DND-41 (cell line): ENCODE data around the gene UQCC2.

Experiments
- ATAC-seq: fragments of 200-7000 bp; cut with Tn5 transposase; 3 replicates; pipeline ENCODE4 v1.9.1; 2021; ENCODE audit warnings: low read depth; ENCODE audit not compliant: insufficient read depth
- DNase-seq: peaks from one replicate; pipeline ENCODE4 v3.0.0-alpha.2; 2020
- H2AFZ ChIP-seq: 2 replicates; pipeline ENCODE4 v1.6.0; 2012; ENCODE audit warnings: low read depth, low read length
- H3K27ac ChIP-seq: 2 replicates; pipeline ENCODE4 v1.5.1; 2012; ENCODE audit warnings: low read length, inconsistent platforms
- H3K27me3 ChIP-seq: fragments of 200-600 bp; sonication (generic); 2 replicates; pipeline ENCODE4 v1.6.0; 2012; ENCODE audit warnings: low read length, mild to moderate bottlenecking, inconsistent platforms; ENCODE audit not compliant: insufficient read depth, poor library complexity
- H3K36me3 ChIP-seq: 2 replicates; pipeline ENCODE4 v1.5.1; 2012; ENCODE audit warnings: low read length, inconsistent platforms; ENCODE audit not compliant: insufficient read depth
- H3K4me1 ChIP-seq: 2 replicates; pipeline ENCODE4 v1.5.1; 2012; ENCODE audit warnings: mild to moderate bottlenecking, low read length; ENCODE audit not compliant: insufficient read depth
- H3K4me2 ChIP-seq: 2 replicates; pipeline ENCODE4 v1.6.0; 2012; ENCODE audit warnings: mild to moderate bottlenecking, moderate library complexity, low read length, inconsistent platforms; ENCODE audit not compliant: insufficient read depth
- H3K4me3 ChIP-seq, 2 experiments: fragments of 200-600 bp in 1 of 2; shearing (Covaris generic) in 1 of 2; 2 replicates each; pipeline ENCODE4 v1.5.1; 2012 to 2016; ENCODE audit warnings: inconsistent platforms in 2 of 2, low read length in 2 of 2, mild to moderate bottlenecking in 2 of 2, low read depth in 1 of 2, moderate library complexity in 1 of 2
- H3K79me2 ChIP-seq: 2 replicates; pipeline ENCODE4 v1.6.0; 2012; ENCODE audit warnings: low read length, inconsistent platforms; ENCODE audit not compliant: insufficient read depth
- H3K9ac ChIP-seq: 2 replicates; pipeline ENCODE4 v1.6.0; 2012; ENCODE audit warnings: low read depth, mild to moderate bottlenecking, inconsistent platforms, low read length, moderate library complexity
- H3K9me3 ChIP-seq: 2 replicates; pipeline ENCODE4 v1.5.1; 2012; ENCODE audit warnings: low read length, moderate library complexity, mild to moderate bottlenecking, inconsistent platforms; ENCODE audit not compliant: insufficient read depth, severe bottlenecking
- H4K20me1 ChIP-seq: 2 replicates; pipeline ENCODE4 v1.6.0; 2012; ENCODE audit warnings: low read length; ENCODE audit not compliant: insufficient read depth
- EZH2 ChIP-seq: IDR thresholded peaks from 3 replicates; pipeline ENCODE4 v1.6.1; 2012; ENCODE audit warnings: borderline replicate concordance, low read depth, mild to moderate bottlenecking, moderate library complexity, low read length, inconsistent platforms; ENCODE audit not compliant: severe bottlenecking
- TF ChIP-seq, protein P1 (sequence below): IDR thresholded peaks from 2 replicates; pipeline ENCODE4 v1.5.1; 2012; ENCODE audit warnings: borderline replicate concordance, low read length, moderate library complexity, mild to moderate bottlenecking; ENCODE audit not compliant: poor library complexity, severe bottlenecking; ENCODE audit errors: extremely low read depth

Gene UQCC2

GRCh38 chr6:33723371-33724085 lies 12.0 kb upstream of the UQCC2 start:
- Histone ChIP-seq H3K4me3 (no peak overlapping the region), H3K36me3 (no peaks in the 10 kb centered on the region), H2AFZ (no peak overlapping the region), H3K27ac (no peak overlapping the region), H3K4me1 (no peaks in the 10 kb centered on the region), H3K4me2 (no peak overlapping the region), H3K79me2 (no peaks in the 10 kb centered on the region), H3K27me3 (peaks cover 42% of the 10 kb centered on the region), H3K9ac (no peak overlapping the region), H3K9me3 (no peaks in the 10 kb centered on the region), H4K20me1 (peaks cover 5% of the 10 kb centered on the region; the same call in 1 of the 2 replicates)
- ATAC-seq: no peak
- DNase-seq: no peak
- TF ChIP-seq, protein P1, sequence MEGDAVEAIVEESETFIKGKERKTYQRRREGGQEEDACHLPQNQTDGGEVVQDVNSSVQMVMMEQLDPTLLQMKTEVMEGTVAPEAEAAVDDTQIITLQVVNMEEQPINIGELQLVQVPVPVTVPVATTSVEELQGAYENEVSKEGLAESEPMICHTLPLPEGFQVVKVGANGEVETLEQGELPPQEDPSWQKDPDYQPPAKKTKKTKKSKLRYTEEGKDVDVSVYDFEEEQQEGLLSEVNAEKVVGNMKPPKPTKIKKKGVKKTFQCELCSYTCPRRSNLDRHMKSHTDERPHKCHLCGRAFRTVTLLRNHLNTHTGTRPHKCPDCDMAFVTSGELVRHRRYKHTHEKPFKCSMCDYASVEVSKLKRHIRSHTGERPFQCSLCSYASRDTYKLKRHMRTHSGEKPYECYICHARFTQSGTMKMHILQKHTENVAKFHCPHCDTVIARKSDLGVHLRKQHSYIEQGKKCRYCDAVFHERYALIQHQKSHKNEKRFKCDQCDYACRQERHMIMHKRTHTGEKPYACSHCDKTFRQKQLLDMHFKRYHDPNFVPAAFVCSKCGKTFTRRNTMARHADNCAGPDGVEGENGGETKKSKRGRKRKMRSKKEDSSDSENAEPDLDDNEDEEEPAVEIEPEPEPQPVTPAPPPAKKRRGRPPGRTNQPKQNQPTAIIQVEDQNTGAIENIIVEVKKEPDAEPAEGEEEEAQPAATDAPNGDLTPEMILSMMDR: no peak
- no peak for TF ChIP-seq EZH2

- Histone ChIP-seq H3K4me2 (no peak overlapping the region), H3K4me3 (no peak overlapping the region), H3K9ac (no peak overlapping the region), H3K27ac (no peak overlapping the region), H3K79me2 (no peaks in the 10 kb centered on the region), H3K36me3 (no peaks in the 10 kb centered on the region), H3K4me1 (no peaks in the 10 kb centered on the region), H2AFZ (no peak overlapping the region), H4K20me1 (peaks cover 5% of the 10 kb centered on the region; the same call in 1 of the 2 replicates), H3K27me3 (peaks cover 34% of the 10 kb centered on the region), H3K9me3 (no peaks in the 10 kb centered on the region)
- DNase-seq: no peak
- TF ChIP-seq, protein P1: no peak
- TF ChIP-seq EZH2: no peak
- no peak for ATAC-seq
Observed at GRCh38 chr6:33722103-33722623, 10.7 kb upstream of the UQCC2 start.

DNA sequence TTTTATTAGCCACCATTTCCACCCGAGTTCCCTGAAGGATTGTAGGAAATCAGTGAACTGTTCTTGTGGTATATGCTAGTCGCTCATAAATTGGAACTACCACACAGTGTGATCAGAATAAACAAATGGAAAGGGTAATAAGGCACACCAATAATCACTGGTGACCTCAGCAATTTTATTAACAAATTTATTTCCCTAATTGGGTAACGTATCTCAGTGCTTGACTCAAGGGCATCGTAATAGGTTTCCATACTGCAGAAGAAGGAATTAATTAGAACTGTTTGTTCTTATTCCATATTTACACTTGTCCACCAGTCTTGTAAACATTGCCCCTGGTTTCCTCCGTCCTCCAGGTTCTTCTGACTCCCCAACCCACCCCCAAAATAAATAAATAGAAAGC lies 10.0 kb upstream of the UQCC2 start:
- H3K79me2 ChIP-seq: no peaks in the 10 kb centered on the region
- ATAC-seq: no peak

More for the DNA sequence above, 10.0 kb upstream of the UQCC2 start:
- H3K9me3 ChIP-seq: no peaks in the 10 kb centered on the region
- no peaks in the 10 kb centered on the region for H3K4me1 ChIP-seq
- no peak overlapping the region for H2AFZ ChIP-seq
- TF ChIP-seq, protein P1: no peak
- no peak for TF ChIP-seq EZH2
- peaks cover 30% of the 10 kb centered on the region for H3K27me3 ChIP-seq
- H3K27ac ChIP-seq: no peak overlapping the region
- no peak for DNase-seq
- H3K4me3 ChIP-seq: no peak overlapping the region
- no peaks in the 10 kb centered on the region for H3K36me3 ChIP-seq
- no peak overlapping the region for H3K4me2 ChIP-seq
- H4K20me1 ChIP-seq: peaks cover 5% of the 10 kb centered on the region; the same call in 1 of the 2 replicates
- no peak overlapping the region for H3K9ac ChIP-seq
